ENCODE results near the gene ABCA13. TPM values are rescaled to one million over a fixed set of nuclear protein-coding genes. Genes with fewer than 3 reads are reported as not detected.

ABCA13 gene
- total RNA-seq, 1 experiment from 2014 or later: not detected

GRCh38 chr7:48301201-48301600 lies 129.9 kb downstream of the ABCA13 start:
- H3K79me2 ChIP-seq (ENCODE audit: insufficient read depth, low read length): no peaks in the 10 kb centered on the region
- TF ChIP-seq ZFX (IDR thresholded peaks at IDR 0.05): no peak
- TF ChIP-seq POLR2AphosphoS5 (IDR thresholded peaks at IDR 0.05; ENCODE audit: low read depth, low read length): no peak
- no peak for TF ChIP-seq ZNF274 (IDR thresholded peaks at IDR 0.05; ENCODE audit: low read depth, low read length)
- TF ChIP-seq CTCF (IDR thresholded peaks at IDR 0.05 in 2 of 3, conservative IDR thresholded peaks at IDR 0.05 in 1 of 3; ENCODE audit: borderline replicate concordance in 1 of 3, insufficient read depth in 1 of 3, low read depth in 2 of 3, low read length in 2 of 3): no peak
- TF ChIP-seq CEBPB (IDR thresholded peaks at IDR 0.05; ENCODE audit: low read depth): no peak
- no peak for TF ChIP-seq EGR1 (IDR thresholded peaks at IDR 0.05; ENCODE audit: low read depth)
- no peak for TF ChIP-seq REST (IDR thresholded peaks at IDR 0.05; ENCODE audit: low read depth)
- no peak for TF ChIP-seq MAX (IDR thresholded peaks at IDR 0.05)
- TF ChIP-seq EZH2phosphoT487 (IDR thresholded peaks at IDR 0.05; ENCODE audit: borderline replicate concordance): no peak
- TF ChIP-seq CBX3 (IDR thresholded peaks at IDR 0.05; ENCODE audit: low read depth): no peak
- TF ChIP-seq ZBTB33 (IDR thresholded peaks at IDR 0.05; ENCODE audit: extremely low read depth, insufficient replicate concordance, low read length): no peak
- TF ChIP-seq YY1 (IDR thresholded peaks at IDR 0.05; ENCODE audit: extremely low read depth, insufficient replicate concordance, low read depth, low read length): no peak
- TF ChIP-seq RAD21 (IDR thresholded peaks at IDR 0.05; ENCODE audit: low read depth): no peak
- no peak for TF ChIP-seq SIN3A (IDR thresholded peaks at IDR 0.05; ENCODE audit: low read depth)
- no peak for TF ChIP-seq FOSL1 (IDR thresholded peaks at IDR 0.05; ENCODE audit: low read depth)
- DNase-seq (ENCODE audit: low read depth, low spot score) (no peak), ATAC-seq (no peak)
- H2AFZ ChIP-seq (ENCODE audit: low read depth, low read length, poor library complexity, severe bottlenecking): no peak overlapping the region
- CTCF ChIA-PET: no interaction called here
- no TSS peak for BruUV-seq (replicated peaks)
- RAD21 ChIA-PET (ENCODE audit: low non-redundant PET in 1 of 2, low total read pairs in 2 of 2, uncharacterized antibody in 2 of 2, unreplicated experiment in 2 of 2): no interaction called here
- no peaks in the 10 kb centered on the region for H3K27me3 ChIP-seq (ENCODE audit: insufficient read depth, low read length)
- no peaks in the 10 kb centered on the region for H3K9me2 ChIP-seq (ENCODE audit: insufficient read depth)
- no peak overlapping the region for H3K4me2 ChIP-seq (ENCODE audit: low read length)
- H4K20me1 ChIP-seq (ENCODE audit: insufficient read depth): no peaks in the 10 kb centered on the region
- H3K4me1 ChIP-seq (ENCODE audit: control insufficient read depth in 1 of 2, insufficient read depth in 2 of 2, low read length in 2 of 2): no peaks in the 10 kb centered on the region
- H3K27ac ChIP-seq (ENCODE audit: low read depth, low read length): no peak overlapping the region
- intact Hi-C loops (cut with micrococcal nuclease): no loop called here
- no peak overlapping the region for H3K4me3 ChIP-seq (replicated peaks in 1 of 2; ENCODE audit: low read depth in 1 of 2, low read length in 2 of 2)
- H3K9me3 ChIP-seq (ENCODE audit: control insufficient read depth in 1 of 2, insufficient read depth in 1 of 2, low read depth in 1 of 2, low read length in 2 of 2): no peaks in the 10 kb centered on the region
- no peak overlapping the region for H3K9ac ChIP-seq (ENCODE audit: low read length)
- POLR2A ChIA-PET: no interaction called here
- H3K36me3 ChIP-seq (ENCODE audit: control insufficient read depth in 1 of 2, insufficient read depth in 2 of 2, low read length in 2 of 2): no peaks in the 10 kb centered on the region
